Vagina (tissue), 2 donors: ENCODE data around the gene TUT4.

Source experiments
- POLR2A ChIP-seq, 2 donors: fragments of 450-650 bp; IDR thresholded peaks; one replicate each; pipeline ENCODE4 v1.6.1; 2017; ENCODE audit warnings: antibody characterized with exemption in 2 of 2, mild to moderate bottlenecking in 2 of 2, moderate library complexity in 2 of 2
- TF ChIP-seq, protein P1 (sequence below), 3 experiments: fragments of 450-650 bp in 2 of 3; fragments of 200-600 bp in 1 of 3; sonication (generic) in 1 of 3; IDR thresholded peaks; one replicate each; pipeline ENCODE4 v1.5.1; 2017 to 2019; ENCODE audit warnings: antibody characterized with exemption in 3 of 3, mild to moderate bottlenecking in 2 of 3, moderate library complexity in 2 of 3

DNA sequence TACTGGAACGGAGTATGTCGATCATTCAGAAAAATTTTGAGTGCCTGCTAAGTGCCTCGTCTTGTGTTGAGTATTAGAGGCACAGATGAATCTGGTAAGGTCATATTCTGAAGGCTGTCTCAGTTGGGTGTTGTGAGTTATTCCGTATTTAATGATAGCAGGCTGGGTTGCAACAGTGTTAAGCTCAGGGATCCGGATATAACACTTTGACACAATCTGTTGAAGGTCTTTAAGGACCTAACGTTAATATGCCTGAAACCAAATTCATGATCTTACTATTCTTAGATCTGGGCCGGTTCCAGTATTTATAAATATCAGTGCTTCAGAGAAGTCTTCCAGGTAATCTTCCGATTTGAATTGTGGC, 147.9 kb downstream of the TUT4 start:
- TF ChIP-seq, protein P1, sequence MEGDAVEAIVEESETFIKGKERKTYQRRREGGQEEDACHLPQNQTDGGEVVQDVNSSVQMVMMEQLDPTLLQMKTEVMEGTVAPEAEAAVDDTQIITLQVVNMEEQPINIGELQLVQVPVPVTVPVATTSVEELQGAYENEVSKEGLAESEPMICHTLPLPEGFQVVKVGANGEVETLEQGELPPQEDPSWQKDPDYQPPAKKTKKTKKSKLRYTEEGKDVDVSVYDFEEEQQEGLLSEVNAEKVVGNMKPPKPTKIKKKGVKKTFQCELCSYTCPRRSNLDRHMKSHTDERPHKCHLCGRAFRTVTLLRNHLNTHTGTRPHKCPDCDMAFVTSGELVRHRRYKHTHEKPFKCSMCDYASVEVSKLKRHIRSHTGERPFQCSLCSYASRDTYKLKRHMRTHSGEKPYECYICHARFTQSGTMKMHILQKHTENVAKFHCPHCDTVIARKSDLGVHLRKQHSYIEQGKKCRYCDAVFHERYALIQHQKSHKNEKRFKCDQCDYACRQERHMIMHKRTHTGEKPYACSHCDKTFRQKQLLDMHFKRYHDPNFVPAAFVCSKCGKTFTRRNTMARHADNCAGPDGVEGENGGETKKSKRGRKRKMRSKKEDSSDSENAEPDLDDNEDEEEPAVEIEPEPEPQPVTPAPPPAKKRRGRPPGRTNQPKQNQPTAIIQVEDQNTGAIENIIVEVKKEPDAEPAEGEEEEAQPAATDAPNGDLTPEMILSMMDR (IDR thresholded peaks at IDR 0.05): no peak
- TF ChIP-seq POLR2A (IDR thresholded peaks at IDR 0.05): no peak
